HG03045 (cell line): ENCODE results near the gene MTMR1.

ENCODE experiments used
- ATAC-seq: cut with Tn5 transposase; IDR thresholded peaks from one replicate; pipeline ENCODE4 v1.9.1; 2021; ENCODE audit warnings: mild to moderate bottlenecking, moderate library complexity; ENCODE audit not compliant: unreplicated experiment

The MTMR1 gene

DNA sequence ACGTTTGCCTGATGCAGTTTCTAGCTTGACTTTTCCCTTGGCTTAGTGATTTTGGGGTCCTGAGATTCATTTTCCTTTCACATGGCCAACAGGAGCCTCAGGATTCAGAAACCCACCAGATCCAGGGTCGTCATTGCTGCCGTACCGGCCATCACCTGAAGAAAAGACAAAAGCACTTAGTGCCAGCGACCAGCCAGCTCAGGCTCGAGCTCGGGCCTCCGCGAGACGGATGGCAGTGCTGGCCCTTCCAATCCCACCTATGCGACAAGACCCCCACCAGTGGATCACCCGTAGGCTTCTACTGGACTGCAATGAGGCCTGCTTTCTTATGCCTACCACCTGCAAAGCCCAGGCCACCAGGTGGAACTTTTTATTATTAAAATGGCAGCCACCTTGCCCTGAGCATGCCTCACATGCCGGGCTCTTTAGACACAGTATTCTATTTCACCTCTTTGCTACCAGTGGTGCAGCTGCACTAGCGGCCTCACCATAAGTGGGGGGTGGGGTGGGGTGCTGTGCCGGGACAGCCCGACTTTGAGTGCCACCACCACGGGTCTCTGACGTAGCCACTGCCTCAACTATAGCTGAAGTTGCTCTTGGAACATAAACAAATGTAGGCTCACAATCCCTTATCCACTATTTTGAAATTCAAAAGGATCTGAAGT is 84.3 kb downstream of the MTMR1 start:
- no peak for ATAC-seq

DNA sequence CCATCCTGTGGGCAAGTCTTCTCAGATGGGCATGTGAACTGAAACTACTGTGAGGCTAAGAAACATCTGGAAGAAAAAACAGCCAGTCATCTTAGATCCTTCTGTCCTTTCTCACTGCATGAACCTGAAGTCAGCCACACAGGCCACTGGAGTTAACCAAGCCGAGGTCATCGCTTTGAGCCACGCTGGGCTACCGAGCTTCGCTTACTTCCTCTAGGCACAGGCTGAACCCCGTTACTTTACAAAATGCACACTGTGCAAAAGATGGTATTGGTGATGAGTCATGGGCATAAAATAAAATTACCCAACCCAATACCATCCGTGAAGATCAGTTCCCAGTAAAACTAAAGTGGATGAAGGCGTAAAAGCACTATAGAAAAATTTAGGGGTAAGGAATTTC is 86.2 kb downstream of the MTMR1 start:
- no peak for ATAC-seq

DNA sequence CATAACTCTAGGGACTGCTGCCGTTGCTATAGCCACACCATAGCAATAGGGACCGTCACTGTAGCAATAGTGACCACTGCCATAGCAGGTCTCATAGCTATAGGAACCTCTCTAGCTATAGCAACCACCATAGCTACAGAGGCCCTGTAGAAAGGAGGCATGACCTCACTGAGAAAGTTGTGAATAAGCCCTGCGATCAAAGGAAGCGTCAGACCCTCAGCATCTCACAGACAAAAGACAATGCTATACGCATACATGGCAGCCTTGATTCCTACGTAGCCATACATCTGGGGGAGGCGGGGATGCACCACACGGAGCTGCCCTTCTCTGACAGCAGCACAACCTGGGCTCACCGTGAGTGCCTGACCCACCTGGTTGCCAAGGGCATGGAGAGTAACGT is 88.5 kb downstream of the MTMR1 start:
- ATAC-seq: no peak

DNA sequence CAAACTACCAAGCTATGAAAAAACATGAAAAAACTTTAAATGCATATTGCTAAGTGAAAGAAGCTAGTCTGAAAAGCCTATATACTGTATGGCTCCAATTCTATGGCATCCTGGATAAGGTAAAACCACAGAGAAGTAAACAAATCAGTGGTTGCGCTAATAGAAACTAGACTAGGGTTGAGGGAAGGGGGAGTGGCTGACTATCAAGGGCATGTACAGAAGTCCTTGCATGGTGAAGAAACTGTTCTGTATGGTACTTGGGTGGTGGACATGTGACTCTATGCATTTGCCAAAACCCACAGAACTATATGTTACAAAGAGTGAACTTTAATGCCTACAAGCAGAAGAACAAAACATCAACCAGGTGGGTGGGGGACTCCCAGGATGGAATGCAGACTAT is 96.8 kb downstream of the MTMR1 start:
- ATAC-seq: no peak

DNA sequence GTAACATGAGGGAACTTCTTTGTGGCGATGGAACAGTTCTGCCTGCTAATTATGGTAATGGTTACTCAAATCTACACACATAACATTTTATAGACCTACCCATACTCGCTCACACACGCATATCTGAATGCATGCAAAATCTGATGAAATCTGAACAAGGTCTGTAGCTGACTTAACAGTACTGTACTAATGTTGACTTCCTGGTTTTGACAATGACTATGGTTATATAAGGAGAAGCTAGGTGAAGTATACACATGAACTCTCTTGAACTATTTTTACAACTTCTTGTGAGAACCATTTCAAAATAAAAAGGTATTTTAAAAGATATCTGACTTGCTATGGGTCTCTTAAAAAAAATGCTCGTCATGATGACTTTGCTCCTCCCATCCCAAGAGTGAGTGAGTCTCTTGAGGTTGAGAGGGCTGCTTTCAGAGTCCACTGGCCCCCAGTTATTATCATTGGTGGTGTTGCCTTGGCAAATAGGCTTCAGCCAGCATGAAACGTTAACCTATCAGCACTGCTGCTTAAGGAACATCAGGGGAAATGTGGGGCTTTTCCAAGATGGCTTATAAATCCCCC is 99.8 kb downstream of the MTMR1 start:
- no peak for ATAC-seq

DNA sequence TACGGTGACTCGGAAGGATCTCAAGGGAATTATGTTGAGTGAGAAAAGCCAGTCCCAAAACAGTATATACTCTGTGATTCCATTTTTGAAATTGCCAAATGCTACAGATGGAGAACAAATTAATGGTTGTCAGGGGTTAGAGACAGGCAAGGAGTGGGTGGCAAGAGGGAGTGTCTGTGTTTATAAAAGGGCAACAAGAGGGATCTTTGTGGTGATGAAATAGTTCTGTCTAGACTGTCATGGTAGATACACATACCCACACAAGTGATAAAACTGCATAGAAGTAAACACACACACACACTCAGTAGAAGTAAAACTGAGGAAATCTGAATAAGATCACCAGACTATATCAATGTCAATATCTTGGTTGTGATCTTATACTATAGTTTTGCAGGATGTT is 112.5 kb downstream of the MTMR1 start:
- ATAC-seq: no peak

DNA sequence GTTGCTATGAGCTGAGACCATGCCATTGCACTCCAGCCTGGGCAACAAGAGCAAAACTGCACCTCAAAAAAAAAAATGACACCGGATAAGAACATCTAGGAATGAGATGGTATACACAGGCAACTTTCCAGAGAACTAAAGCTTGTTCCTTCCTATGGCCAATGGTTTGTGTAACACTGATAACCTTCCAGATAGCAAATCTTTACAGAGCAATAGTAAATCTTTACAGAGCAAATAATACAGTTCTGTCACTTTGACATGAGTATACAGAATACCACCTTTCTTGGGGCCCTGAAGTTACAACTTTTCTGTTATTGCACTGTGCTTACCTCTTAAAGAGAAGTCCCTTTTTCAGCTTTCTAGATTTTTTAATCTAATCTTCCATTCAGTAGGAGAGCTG is 113.6 kb downstream of the MTMR1 start:
- ATAC-seq: no peak

DNA sequence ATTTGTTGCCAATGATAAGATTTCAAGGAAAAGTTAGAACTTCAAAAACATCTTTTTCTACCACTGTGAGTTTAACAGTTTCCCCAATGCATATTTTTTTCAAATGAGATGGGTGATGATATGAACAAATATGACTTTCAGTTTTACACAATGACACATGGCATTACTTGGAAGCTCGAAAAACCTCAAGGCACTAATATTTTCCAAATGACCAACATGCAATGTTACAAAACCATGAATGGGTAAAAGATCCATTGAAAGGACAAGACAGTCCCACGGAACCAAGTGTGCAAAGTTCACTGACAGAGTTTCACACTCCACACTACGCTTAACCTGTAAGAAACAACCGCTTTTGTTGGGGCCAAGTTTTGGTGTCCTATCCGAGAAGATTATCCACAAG is 120.7 kb downstream of the MTMR1 start:
- ATAC-seq: no peak
